Astrocyte (in vitro differentiated cells and primary cell): ENCODE results near the gene USP31. TPM values are rescaled to one million over a fixed set of nuclear protein-coding genes. Genes with fewer than 3 reads are reported as not detected.

Experiments used
- DNase-seq: peaks from one replicate; pipeline ENCODE4 v3.0.0-alpha.2; 2010; ENCODE audit warnings: low read depth
- FAIRE-seq: peaks from 2 replicates; lab custom pipeline; 2011; peaks lifted over from hg19 to GRCh38; lab: Jason Lieb, UNC
- H2AFZ ChIP-seq: 2 replicates; pipeline ENCODE4 v1.6.0; 2012; ENCODE audit warnings: low read depth, low read length, inconsistent platforms
- H3K27ac ChIP-seq: 2 replicates; pipeline ENCODE4 v1.5.1; 2011; ENCODE audit warnings: low read depth, low read length, inconsistent platforms
- H3K27me3 ChIP-seq: 2 replicates; pipeline ENCODE4 v1.6.0; 2011; ENCODE audit warnings: low read length, inconsistent platforms; ENCODE audit not compliant: insufficient read depth
- H3K36me3 ChIP-seq: 2 replicates; pipeline ENCODE4 v1.5.1; 2011; ENCODE audit warnings: low read length, inconsistent platforms; ENCODE audit not compliant: insufficient read depth
- H3K4me1 ChIP-seq: 2 replicates; pipeline ENCODE4 v1.5.1; 2011; ENCODE audit warnings: low read length, inconsistent platforms; ENCODE audit not compliant: insufficient read depth
- H3K4me2 ChIP-seq: 2 replicates; pipeline ENCODE4 v1.6.0; 2012; ENCODE audit warnings: low read length, inconsistent platforms
- H3K4me3 ChIP-seq: 2 replicates; pipeline ENCODE4 v1.5.1; 2011; ENCODE audit warnings: low read depth, mild to moderate bottlenecking, low read length, inconsistent platforms; ENCODE audit not compliant: insufficient read depth
- H3K79me2 ChIP-seq: 2 replicates; pipeline ENCODE4 v1.6.0; 2012; ENCODE audit warnings: mild to moderate bottlenecking, low read length, inconsistent platforms; ENCODE audit not compliant: insufficient read depth
- H3K9ac ChIP-seq: 2 replicates; pipeline ENCODE4 v1.6.0; 2012; ENCODE audit warnings: mild to moderate bottlenecking, low read length, inconsistent platforms
- H3K9me3 ChIP-seq: 2 replicates; pipeline ENCODE4 v1.5.1; 2012; ENCODE audit warnings: low read depth, mild to moderate bottlenecking, low read length, inconsistent platforms; ENCODE audit not compliant: insufficient read depth
- H4K20me1 ChIP-seq: 2 replicates; pipeline ENCODE4 v1.6.0; 2012; ENCODE audit warnings: low read length, inconsistent platforms; ENCODE audit not compliant: insufficient read depth
- H3K27ac Mint-ChIP-seq: one replicate; pipeline ENCODE4 v1.8.0; 2021; ENCODE audit warnings: mild to moderate bottlenecking, mixed read lengths; ENCODE audit not compliant: unreplicated experiment
- H3K27me3 Mint-ChIP-seq: one replicate; pipeline ENCODE4 v1.8.0; 2021; ENCODE audit warnings: low read depth, mixed read lengths; ENCODE audit not compliant: unreplicated experiment
- H3K36me3 Mint-ChIP-seq: one replicate; pipeline ENCODE4 v1.8.0; 2021; ENCODE audit warnings: low read depth, mixed read lengths; ENCODE audit not compliant: unreplicated experiment
- H3K4me1 Mint-ChIP-seq: one replicate; pipeline ENCODE4 v1.8.0; 2021; ENCODE audit warnings: low read depth, mixed read lengths; ENCODE audit not compliant: unreplicated experiment
- H3K4me3 Mint-ChIP-seq: one replicate; pipeline ENCODE4 v1.8.0; 2021; ENCODE audit warnings: mild to moderate bottlenecking, moderate library complexity, mixed read lengths; ENCODE audit not compliant: unreplicated experiment
- H3K9me3 Mint-ChIP-seq: one replicate; pipeline ENCODE4 v1.8.0; 2021; ENCODE audit warnings: mild to moderate bottlenecking, mixed read lengths; ENCODE audit not compliant: unreplicated experiment
- EZH2 ChIP-seq: IDR thresholded peaks from 2 replicates; pipeline ENCODE4 v1.6.1; 2012; ENCODE audit warnings: mild to moderate bottlenecking, low read length, inconsistent platforms; ENCODE audit not compliant: insufficient read depth
- total RNA-seq: library from RNA; stranded (reverse); gene quantifications from 2 replicates; pipeline ENCODE4 v1.2.1, GENCODE V29; 2021
- TF ChIP-seq, protein P1 (sequence below): IDR thresholded peaks from 2 replicates; pipeline ENCODE4 v1.5.1; 2011; ENCODE audit warnings: low read depth, mild to moderate bottlenecking, inconsistent platforms, low read length, moderate library complexity; ENCODE audit not compliant: insufficient read depth

Gene USP31
- total RNA-seq, 1 donor from 2014 or later = 9.4 TPM

DNA sequence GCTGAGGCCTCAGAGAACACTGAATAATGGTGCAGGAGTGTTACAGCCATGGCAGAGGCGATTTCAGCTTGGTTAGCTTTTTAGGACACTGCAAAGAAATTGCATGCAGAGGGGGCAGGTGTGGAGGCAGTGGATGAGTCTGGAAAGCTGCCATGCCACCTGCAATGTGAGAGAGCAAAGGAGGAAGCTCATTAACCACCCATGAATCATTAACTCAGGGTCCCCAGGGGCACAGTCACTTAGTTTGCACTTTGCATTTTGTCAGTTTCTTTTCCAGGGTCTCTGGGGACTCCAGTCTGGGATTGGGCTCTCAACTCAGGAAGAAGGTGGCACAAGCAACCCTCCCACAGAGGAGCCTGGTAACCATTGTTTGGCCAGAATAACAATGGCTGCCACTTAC is 132.9 kb downstream of the USP31 start:
- H3K36me3 ChIP-seq = no peaks in the 10 kb centered on the region
- H3K4me1 Mint-ChIP-seq = no peaks in the 10 kb centered on the region
- FAIRE-seq = no peak
- no peaks in the 10 kb centered on the region for H3K4me1 ChIP-seq
- H3K27me3 ChIP-seq = no peaks in the 10 kb centered on the region
- H3K9me3 ChIP-seq = no peaks in the 10 kb centered on the region
- H3K27ac Mint-ChIP-seq = no peak overlapping the region
- H3K9ac ChIP-seq = no peak overlapping the region
- no peak overlapping the region for H3K4me3 Mint-ChIP-seq
- no peak overlapping the region for H2AFZ ChIP-seq
- no peak overlapping the region for H3K4me2 ChIP-seq
- no peak for DNase-seq
- H3K4me3 ChIP-seq = no peak overlapping the region
- no peaks in the 10 kb centered on the region for H3K36me3 Mint-ChIP-seq
- no peak for TF ChIP-seq EZH2
- TF ChIP-seq, protein P1, sequence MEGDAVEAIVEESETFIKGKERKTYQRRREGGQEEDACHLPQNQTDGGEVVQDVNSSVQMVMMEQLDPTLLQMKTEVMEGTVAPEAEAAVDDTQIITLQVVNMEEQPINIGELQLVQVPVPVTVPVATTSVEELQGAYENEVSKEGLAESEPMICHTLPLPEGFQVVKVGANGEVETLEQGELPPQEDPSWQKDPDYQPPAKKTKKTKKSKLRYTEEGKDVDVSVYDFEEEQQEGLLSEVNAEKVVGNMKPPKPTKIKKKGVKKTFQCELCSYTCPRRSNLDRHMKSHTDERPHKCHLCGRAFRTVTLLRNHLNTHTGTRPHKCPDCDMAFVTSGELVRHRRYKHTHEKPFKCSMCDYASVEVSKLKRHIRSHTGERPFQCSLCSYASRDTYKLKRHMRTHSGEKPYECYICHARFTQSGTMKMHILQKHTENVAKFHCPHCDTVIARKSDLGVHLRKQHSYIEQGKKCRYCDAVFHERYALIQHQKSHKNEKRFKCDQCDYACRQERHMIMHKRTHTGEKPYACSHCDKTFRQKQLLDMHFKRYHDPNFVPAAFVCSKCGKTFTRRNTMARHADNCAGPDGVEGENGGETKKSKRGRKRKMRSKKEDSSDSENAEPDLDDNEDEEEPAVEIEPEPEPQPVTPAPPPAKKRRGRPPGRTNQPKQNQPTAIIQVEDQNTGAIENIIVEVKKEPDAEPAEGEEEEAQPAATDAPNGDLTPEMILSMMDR = no peak
- H3K27me3 Mint-ChIP-seq = peaks cover 22% of the 10 kb centered on the region
- H3K27ac ChIP-seq = no peak overlapping the region
- H3K79me2 ChIP-seq = no peaks in the 10 kb centered on the region
- H3K9me3 Mint-ChIP-seq = no peaks in the 10 kb centered on the region
- no peaks in the 10 kb centered on the region for H4K20me1 ChIP-seq

DNA sequence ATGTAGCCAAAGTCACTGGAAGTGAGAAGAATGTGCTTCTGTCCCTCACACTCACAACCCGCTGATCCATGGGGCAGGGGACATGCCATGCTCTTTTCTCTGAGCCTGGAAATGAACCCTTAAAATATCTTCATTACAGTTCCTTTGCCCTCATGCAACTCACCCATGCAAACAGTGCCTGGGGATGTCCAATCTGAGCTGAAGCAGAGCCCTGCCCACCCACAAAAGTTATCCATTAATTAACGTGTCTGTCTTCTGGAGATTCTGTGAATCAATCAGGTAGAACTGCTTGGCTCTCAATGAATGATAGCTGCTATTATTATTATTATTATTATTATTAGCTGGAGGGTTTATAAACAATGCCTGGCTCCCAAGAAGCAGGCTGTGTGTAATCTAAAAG is 133.7 kb downstream of the USP31 start:
- H3K36me3 ChIP-seq = no peaks in the 10 kb centered on the region
- H3K9me3 ChIP-seq = no peaks in the 10 kb centered on the region
- Mint-ChIP-seq H3K9me3 (no peaks in the 10 kb centered on the region), H3K4me3 (no peak overlapping the region), H3K27me3 (peaks cover 15% of the 10 kb centered on the region), H3K36me3 (no peaks in the 10 kb centered on the region), H3K4me1 (no peaks in the 10 kb centered on the region), H3K27ac (no peak overlapping the region)
- H3K27me3 ChIP-seq = no peaks in the 10 kb centered on the region
- H4K20me1 ChIP-seq = no peaks in the 10 kb centered on the region
- DNase-seq (no peak), FAIRE-seq (no peak)
- no peak overlapping the region for H3K4me2 ChIP-seq
- H3K79me2 ChIP-seq = no peaks in the 10 kb centered on the region
- no peak overlapping the region for H3K9ac ChIP-seq
- no peak overlapping the region for H3K4me3 ChIP-seq
- no peak for TF ChIP-seq EZH2
- TF ChIP-seq, protein P1 = no peak
- no peak overlapping the region for H3K27ac ChIP-seq
- H3K4me1 ChIP-seq = no peaks in the 10 kb centered on the region
- no peak overlapping the region for H2AFZ ChIP-seq

DNA sequence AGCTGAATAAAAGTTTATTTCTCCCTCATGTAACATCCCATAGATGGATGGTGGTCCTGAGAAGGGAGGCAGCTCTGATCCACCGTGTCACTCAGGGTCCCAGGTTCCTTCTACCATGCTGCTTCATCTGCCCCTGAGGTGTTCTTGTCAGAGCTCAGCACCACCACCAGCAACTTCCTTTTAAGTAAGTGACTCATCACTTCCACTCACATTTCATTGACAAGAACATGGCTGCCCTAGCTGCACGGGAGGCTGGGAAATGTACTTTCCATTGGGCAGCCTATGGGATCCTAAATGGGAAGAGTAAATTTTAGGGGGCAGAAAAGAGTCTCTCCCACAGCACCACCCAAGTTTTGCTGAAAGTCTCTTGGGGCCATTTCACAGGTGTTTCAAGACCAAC is 134.7 kb downstream of the USP31 start:
- Mint-ChIP-seq H3K36me3 (no peaks in the 10 kb centered on the region), H3K27ac (no peak overlapping the region), H3K9me3 (no peaks in the 10 kb centered on the region), H3K4me3 (no peak overlapping the region), H3K27me3 (peaks cover 15% of the 10 kb centered on the region), H3K4me1 (no peaks in the 10 kb centered on the region)
- no peak for FAIRE-seq
- Histone ChIP-seq H3K36me3 (no peaks in the 10 kb centered on the region), H3K9ac (no peak overlapping the region), H2AFZ (no peak overlapping the region), H3K79me2 (no peaks in the 10 kb centered on the region), H3K4me1 (no peaks in the 10 kb centered on the region), H3K27ac (no peak overlapping the region), H3K9me3 (no peaks in the 10 kb centered on the region), H3K27me3 (no peaks in the 10 kb centered on the region), H3K4me2 (no peak overlapping the region), H4K20me1 (no peaks in the 10 kb centered on the region), H3K4me3 (no peak overlapping the region)
- TF ChIP-seq, protein P1 = no peak
- TF ChIP-seq EZH2 = no peak
- no peak for DNase-seq

Other genes with a start within 250 kb of the USP31 start
- not detected in 2 replicates for gene SCNN1G, start 33.3 kb upstream of the USP31 start, total RNA-seq
- not detected in 2 replicates for gene SCNN1B, start 152.8 kb upstream of the USP31 start, total RNA-seq